GM15510 (cell line): ENCODE measurements around the gene SETD1B.

Experiments
- POLR2A ChIP-seq: IDR thresholded peaks from 3 replicates; pipeline ENCODE4 v1.6.1; 2011; ENCODE audit warnings: borderline replicate concordance; ENCODE audit not compliant: insufficient read length; ENCODE audit errors: extremely low read depth

The SETD1B gene

DNA sequence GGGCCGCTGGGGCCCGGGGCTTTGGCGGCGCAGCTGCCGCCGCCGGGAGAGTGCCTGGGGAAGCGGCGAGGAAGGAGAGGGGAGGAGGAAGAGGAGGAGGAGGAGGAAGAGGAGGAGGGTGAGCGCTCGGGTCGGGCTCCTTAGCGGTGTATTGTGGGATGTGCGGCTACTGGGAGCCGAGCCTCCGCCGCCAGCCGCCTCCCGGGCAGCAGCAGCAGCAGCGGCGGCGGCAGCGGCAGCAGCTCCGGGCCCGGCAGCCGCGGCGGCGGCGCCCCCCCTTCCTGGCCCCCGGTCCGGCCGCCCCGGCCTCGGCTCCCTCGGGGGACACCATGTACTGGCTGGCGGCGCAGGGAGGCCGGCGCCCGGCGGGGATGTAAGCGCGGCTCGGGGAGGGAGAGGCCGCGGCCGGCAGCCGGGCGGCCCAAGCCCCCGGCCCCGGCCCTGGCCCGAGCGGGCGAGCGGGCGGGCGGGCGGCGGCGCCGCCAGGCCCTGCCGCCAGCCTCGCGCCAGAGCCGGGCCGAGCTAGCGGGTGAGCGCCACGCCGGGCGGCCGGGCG lies at the start of gene SETD1B:
TSS of gene SETD1B (plus strand) at position 149 of the 556 bp plus-strand sequence. CDS start 729 bp downstream, outside the sequence.
- TF ChIP-seq POLR2A = peak; percentile 57

GRCh38 chr12:121754836-121755235 lies 49.0 kb upstream of the SETD1B start:
- no peak for TF ChIP-seq POLR2A

- no peak for TF ChIP-seq POLR2A
Observed at GRCh38 chr12:121755591-121755990, 48.2 kb upstream of the SETD1B start.

GRCh38 chr12:121762269-121762668 lies 41.5 kb upstream of the SETD1B start:
- no peak for TF ChIP-seq POLR2A

DNA sequence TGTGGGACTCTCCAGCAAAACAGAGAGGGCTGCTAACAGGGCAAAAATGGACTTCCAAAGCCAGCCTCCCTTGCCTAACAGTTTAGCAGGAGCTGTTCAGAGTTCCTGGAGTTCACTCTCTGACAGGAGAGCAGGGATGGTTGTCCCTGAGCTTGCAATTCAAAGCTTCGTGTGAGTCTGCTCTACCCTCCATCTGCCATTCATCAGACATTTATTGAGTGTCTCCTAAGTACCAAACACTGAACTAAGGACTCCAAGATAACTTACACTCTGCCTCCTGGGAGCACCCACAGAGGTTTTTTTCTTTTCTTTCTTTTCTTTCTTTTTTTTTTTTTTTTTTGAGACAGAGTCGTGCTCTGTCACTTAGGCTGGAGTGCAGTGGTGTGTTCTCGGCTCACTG lies 39.0 kb upstream of the SETD1B start:
- no peak for TF ChIP-seq POLR2A

- TF ChIP-seq POLR2A = no peak
Observed at GRCh38 chr12:121765573-121765972, 38.2 kb upstream of the SETD1B start.

- no peak for TF ChIP-seq POLR2A
Observed at GRCh38 chr12:121766290-121767039, 37.3 kb upstream of the SETD1B start.

DNA sequence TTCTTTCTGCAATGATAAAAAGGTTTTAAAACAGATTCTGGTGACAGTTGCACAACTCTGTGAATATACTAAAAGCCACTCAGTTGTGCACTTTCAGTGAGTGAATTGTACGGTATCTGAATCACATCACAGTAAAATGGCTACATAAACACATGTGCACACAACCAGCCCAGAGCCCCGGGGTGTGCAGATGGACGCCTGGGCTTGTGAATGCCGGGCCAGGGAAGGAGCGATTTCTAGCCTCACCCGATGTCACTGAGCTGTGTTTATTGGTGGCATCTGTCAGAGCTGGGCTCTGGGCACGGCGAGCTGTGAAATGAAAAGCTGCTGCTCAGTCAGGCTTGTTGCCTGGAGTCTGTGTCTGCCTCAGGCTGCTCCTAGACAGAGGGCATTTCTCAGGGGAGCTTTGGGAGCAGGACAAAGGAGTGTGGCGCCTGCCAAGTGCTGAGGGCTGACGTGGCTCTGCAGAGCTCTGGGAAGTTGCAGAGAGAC lies 36.2 kb upstream of the SETD1B start:
- TF ChIP-seq POLR2A = no peak

DNA sequence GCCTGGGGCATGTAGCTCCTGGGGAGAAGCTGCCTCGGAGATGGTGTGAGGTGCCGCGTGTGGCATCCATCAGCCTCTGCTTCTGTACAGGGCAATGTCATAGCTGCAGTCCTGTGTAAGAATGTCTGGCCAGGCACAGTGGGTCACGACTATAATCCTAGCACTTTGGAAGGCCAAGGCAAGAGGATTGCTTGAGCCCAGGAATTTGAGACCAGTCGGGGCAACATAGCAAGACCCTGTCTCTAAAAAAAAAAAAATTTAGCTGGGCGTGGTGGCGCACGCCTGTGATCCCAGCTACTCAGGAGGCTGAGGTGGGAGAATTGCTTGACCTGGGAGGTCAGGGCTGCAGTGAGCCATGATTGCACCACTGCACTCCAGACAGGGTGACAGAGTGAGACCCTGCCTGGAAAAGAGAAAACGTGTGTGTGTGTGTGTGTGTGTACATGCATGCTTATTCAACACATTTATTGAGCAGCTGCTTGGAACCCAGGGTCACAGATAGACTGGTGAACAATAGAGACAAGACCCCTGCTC lies 34.4 kb upstream of the SETD1B start:
- no peak for TF ChIP-seq POLR2A

- no peak for TF ChIP-seq POLR2A
Observed at GRCh38 chr12:121769831-121770301, 33.9 kb upstream of the SETD1B start.

DNA sequence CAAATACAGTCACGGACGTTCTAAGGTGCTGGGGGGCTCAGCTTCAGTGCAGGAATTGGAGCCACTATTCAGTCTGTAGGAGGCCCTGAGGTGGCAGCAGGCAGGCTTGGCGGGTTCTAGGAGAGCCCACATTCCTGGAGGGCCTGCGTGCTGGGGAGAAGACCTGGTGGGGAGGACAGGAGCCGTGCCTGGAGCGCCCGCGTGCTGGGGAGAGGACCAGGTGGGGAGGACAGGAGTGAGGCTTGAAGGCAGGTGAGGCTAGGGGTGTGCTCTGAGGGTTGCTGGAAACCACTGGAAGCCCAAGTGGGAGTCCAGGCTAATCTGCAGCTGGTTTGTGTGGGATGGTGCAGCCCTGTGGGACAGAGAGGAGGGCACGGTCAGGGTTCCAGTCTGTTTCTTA lies 33.4 kb upstream of the SETD1B start:
- no peak for TF ChIP-seq POLR2A

DNA sequence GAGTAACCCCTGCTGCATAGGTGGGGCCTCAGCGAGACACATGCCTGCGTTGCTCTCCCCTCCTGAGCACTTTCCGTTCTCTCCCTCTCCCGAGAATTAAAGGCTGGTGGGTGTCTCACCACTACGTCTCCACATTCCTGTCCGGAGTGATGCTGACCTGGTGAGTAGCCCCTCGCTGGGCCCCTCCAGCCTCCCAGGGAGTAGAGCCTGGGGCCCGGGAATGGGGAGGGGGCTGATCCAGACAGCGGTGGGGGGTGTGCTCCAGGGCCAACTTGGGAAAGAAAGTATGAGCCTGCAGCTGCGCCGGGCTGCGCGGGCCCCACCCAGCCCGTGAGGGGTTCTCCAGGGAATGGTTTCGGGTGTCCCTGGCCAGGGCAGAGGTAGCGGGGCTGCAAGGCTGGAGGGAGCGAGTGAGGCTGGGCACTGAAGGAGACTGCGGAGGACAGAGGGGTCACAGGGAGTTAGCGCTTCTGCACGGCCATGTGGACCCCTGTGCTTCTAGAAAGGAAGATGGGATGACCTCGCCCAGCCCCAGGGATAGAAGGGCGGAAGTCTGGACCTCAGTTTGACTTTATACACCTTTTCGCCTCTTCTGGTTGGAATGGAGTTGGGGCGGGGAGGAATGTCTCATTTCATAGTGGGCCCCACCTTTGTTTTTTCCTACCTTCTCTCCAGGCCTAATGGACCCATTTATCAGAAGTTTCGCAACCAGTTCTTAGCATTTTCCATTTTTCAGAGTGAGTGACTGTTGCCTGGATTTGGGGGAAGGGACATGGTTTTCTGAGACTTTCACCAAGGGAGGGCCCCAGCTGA lies 32.8 kb upstream of the SETD1B start:
- TF ChIP-seq POLR2A = no peak

GRCh38 chr12:121773011-121773777 lies 30.6 kb upstream of the SETD1B start:
- TF ChIP-seq POLR2A = no peak

DNA sequence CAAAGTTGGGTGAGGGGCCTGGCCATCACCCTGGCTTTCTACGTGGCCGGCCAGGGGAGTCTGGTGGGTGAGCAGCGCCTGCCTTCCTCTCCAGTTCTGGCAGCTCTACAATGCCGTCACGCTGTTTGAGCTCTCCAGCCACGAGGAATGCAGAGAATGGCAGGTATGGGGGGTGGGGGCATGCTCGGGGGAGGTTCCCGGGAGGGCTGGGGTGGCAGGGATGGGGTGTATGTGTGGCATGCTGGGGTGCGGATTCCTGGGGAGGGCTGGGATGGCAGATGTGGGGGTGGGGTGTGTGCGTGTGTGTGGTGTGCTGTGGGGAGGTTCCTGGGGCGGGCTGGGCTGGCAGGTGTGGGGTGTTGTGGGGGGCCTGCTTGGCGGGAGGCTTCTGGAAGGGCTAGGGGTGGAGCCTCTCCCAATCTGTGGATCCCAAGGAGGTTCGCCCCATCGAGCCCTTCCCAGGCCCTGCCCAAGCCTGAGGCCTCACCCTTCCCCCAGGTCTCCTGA lies 28.8 kb upstream of the SETD1B start:
- no peak for TF ChIP-seq POLR2A
